HepG2 (cell line): ENCODE results near the gene NOP58. TPM values are rescaled to one million over a fixed set of nuclear protein-coding genes. Genes with fewer than 3 reads are reported as not detected.
A peak's percentile ranks its signal among the peaks of the same experiment; 100 is the strongest.

ENCODE experiments used
- FOXO1 ChIP-seq: sonication (generic); formaldehyde crosslinking; IDR thresholded peaks from 2 replicates; pipeline ENCODE4 v1.4.0; 2020; ENCODE audit warnings: missing genetic modification reagents
- SNAI1 ChIP-seq: sonication (generic); formaldehyde crosslinking; IDR thresholded peaks from 2 replicates; pipeline ENCODE4 v1.5.0; 2020; ENCODE audit warnings: mild to moderate bottlenecking, missing genetic modification reagents, borderline replicate concordance
- XRCC5 ChIP-seq: fragments of 200-400 bp; formaldehyde crosslinking; optimal IDR thresholded peaks from 2 replicates; pipeline ENCODE3; 2017; ENCODE audit warnings: mild to moderate bottlenecking, low read length
- ZMYM3 ChIP-seq: sonication (generic); formaldehyde crosslinking; IDR thresholded peaks from 2 replicates; pipeline ENCODE4 v1.5.1; 2020; ENCODE audit warnings: mild to moderate bottlenecking, missing genetic modification reagents
- ZNF335 ChIP-seq: sonication (generic); formaldehyde crosslinking; IDR thresholded peaks from 2 replicates; pipeline ENCODE4 v1.4.0; 2020; ENCODE audit warnings: missing genetic modification reagents
- ZNF577 ChIP-seq: sonication (generic); formaldehyde crosslinking; IDR thresholded peaks from 2 replicates; pipeline ENCODE4 v1.4.0; 2020; ENCODE audit warnings: mild to moderate bottlenecking, low read depth, missing genetic modification reagents, borderline replicate concordance
- ZNF678 ChIP-seq: sonication (generic); formaldehyde crosslinking; IDR thresholded peaks from 2 replicates; pipeline ENCODE4 v1.4.0; 2020; ENCODE audit warnings: mild to moderate bottlenecking, missing genetic modification reagents
- ZNF75D ChIP-seq: sonication (generic); formaldehyde crosslinking; IDR thresholded peaks from 2 replicates; pipeline ENCODE4 v1.8.1; 2023; ENCODE audit warnings: missing genetic modification reagents, mild to moderate bottlenecking, borderline replicate concordance
- ZNF879 ChIP-seq: sonication (generic); formaldehyde crosslinking; IDR thresholded peaks from 2 replicates; pipeline ENCODE4 v1.8.1; 2023; ENCODE audit warnings: missing genetic modification reagents
- ZSCAN9 ChIP-seq: IDR thresholded peaks from 2 replicates; pipeline ENCODE4 v1.6.1; 2016; ENCODE audit warnings: borderline replicate concordance
- polyA plus RNA-seq, 8 experiments: library from polyadenylated mRNA; depleted of rRNA in 3 of 8; stranded (reverse) in 7 of 8; unstranded in 1 of 8; fragments of >200 nt; fragmentation: Illumina TruSeq in 4 of 8; extraction: Trizol in 4 of 8; gene quantifications; 2 replicates each; pipeline versions ENCODE4 v1.2.1 to v1.2.3, GENCODE V29; 2011 to 2016; ENCODE audit warnings: low read depth in 4 of 8, missing spikeins in 1 of 8, mixed read lengths in 1 of 8; ENCODE audit not compliant: insufficient read depth in 1 of 8
- total RNA-seq, 5 experiments: library from RNA; depleted of rRNA; stranded (reverse); fragments of >200 nt; fragmentation: Illumina TruSeq; extraction: Trizol; gene quantifications; 2 replicates each; pipeline ENCODE4 v1.2.3, GENCODE V29; 2016; ENCODE audit warnings: low read depth in 1 of 5
- TF ChIP-seq, protein P1 (sequence below): sonication (generic); formaldehyde crosslinking; IDR thresholded peaks from 2 replicates; pipeline ENCODE4 v1.4.0; 2020; ENCODE audit warnings: missing genetic modification reagents
- TF ChIP-seq, protein P2 (sequence below): sonication (generic); formaldehyde crosslinking; IDR thresholded peaks from 2 replicates; pipeline ENCODE4 v1.4.0; 2020; ENCODE audit warnings: missing genetic modification reagents
- TF ChIP-seq, protein P3 (sequence below), 2 experiments: fragments of 450-650 bp in 1 of 2; sonication (generic) in 1 of 2; formaldehyde crosslinking; IDR thresholded peaks; 2 replicates each; pipeline versions ENCODE4 v1.5.0 to v1.8.0; 2020 to 2022; ENCODE audit warnings: mild to moderate bottlenecking in 1 of 2, missing genetic modification reagents in 1 of 2
- TF ChIP-seq, protein P4 (sequence below): IDR thresholded peaks from 2 replicates; pipeline ENCODE4 v1.6.1; 2016
- TF ChIP-seq, protein P5 (sequence below): sonication (generic); formaldehyde crosslinking; IDR thresholded peaks from 2 replicates; pipeline ENCODE4 v1.8.1; 2023; ENCODE audit warnings: mild to moderate bottlenecking, moderate library complexity, missing genetic modification reagents
- TF ChIP-seq, protein P6 (sequence below): sonication (generic); formaldehyde crosslinking; IDR thresholded peaks from 2 replicates; pipeline ENCODE4 v1.4.0; 2020; ENCODE audit warnings: missing genetic modification reagents

Gene NOP58
- total and polyA plus RNA-seq, 2 of the 13 experiments (the other 11 are each of a cell fraction or from before 2014, with no cell fraction given) = 74.9 to 203 TPM

DNA sequence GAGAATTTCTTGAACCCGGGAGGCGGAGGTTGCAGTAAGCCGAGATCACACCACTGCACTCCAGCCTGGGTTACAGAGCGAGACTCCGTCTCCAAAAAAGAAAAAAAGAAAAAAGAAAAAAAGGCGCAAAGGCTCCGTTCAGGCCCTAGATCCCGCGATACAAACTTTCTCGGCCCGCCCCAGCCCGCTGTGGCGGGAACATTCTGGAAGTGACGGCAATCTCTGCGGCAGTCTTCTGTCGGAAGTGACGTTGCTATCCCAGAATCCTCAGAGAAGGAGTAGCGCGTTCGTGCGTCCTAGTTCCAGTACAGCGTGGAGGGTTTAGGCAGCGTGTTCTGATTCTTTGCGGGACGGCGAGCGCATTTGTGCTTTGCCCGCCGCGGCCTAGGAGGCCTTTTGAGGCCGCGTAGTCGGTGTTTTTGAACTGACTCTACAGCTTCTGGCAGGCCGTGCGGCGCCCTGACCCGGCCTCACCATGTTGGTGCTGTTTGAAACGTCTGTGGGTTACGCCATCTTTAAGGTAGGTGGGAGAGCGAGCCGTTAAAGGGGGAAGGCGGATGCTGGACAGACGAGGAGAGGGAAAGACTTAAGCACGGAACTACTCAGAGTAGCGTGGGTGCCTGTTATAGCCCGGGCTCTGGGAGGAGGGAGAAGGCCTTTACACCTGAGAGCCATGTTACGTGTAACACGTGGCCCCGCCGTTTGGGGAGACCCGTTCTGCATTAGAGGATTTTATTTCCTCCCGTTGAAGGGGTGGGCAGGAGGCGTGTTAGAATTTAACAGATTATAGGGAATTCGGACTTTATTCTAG is at the start of gene NOP58 (continued):
- TF ChIP-seq, protein P1, sequence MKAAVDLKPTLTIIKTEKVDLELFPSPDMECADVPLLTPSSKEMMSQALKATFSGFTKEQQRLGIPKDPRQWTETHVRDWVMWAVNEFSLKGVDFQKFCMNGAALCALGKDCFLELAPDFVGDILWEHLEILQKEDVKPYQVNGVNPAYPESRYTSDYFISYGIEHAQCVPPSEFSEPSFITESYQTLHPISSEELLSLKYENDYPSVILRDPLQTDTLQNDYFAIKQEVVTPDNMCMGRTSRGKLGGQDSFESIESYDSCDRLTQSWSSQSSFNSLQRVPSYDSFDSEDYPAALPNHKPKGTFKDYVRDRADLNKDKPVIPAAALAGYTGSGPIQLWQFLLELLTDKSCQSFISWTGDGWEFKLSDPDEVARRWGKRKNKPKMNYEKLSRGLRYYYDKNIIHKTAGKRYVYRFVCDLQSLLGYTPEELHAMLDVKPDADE (CRISPR knock-in tag) = no peak; the same call in 1 of the 2 replicates
- TF ChIP-seq ZNF75D = peak; percentile 74; the same call in 1 of the 2 replicates
- TF ChIP-seq, protein P2, sequence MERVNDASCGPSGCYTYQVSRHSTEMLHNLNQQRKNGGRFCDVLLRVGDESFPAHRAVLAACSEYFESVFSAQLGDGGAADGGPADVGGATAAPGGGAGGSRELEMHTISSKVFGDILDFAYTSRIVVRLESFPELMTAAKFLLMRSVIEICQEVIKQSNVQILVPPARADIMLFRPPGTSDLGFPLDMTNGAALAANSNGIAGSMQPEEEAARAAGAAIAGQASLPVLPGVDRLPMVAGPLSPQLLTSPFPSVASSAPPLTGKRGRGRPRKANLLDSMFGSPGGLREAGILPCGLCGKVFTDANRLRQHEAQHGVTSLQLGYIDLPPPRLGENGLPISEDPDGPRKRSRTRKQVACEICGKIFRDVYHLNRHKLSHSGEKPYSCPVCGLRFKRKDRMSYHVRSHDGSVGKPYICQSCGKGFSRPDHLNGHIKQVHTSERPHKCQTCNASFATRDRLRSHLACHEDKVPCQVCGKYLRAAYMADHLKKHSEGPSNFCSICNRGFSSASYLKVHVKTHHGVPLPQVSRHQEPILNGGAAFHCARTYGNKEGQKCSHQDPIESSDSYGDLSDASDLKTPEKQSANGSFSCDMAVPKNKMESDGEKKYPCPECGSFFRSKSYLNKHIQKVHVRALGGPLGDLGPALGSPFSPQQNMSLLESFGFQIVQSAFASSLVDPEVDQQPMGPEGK (CRISPR knock-in tag) = peak; percentile 16; the same call in 1 of the 2 replicates
- TF ChIP-seq, protein P3, sequence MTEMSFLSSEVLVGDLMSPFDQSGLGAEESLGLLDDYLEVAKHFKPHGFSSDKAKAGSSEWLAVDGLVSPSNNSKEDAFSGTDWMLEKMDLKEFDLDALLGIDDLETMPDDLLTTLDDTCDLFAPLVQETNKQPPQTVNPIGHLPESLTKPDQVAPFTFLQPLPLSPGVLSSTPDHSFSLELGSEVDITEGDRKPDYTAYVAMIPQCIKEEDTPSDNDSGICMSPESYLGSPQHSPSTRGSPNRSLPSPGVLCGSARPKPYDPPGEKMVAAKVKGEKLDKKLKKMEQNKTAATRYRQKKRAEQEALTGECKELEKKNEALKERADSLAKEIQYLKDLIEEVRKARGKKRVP (CRISPR knock-in tag; IDR thresholded peaks at IDR 0.05) = peak in 1 of 2 experiments; percentile 80; a peak in 2 of 4 replicates
- TF ChIP-seq SNAI1 (CRISPR knock-in tag) = peak; percentile 83; the same call in 1 of the 2 replicates
- TF ChIP-seq FOXO1 (CRISPR knock-in tag) = peak; percentile 47; the same call in 1 of the 2 replicates
- peak; percentile 43 for TF ChIP-seq XRCC5
- TF ChIP-seq ZSCAN9 (CRISPR knock-in tag) = peak; percentile 80
- no peak for TF ChIP-seq ZNF577 (CRISPR knock-in tag)
- TF ChIP-seq ZMYM3 = no peak
- TF ChIP-seq, protein P4, sequence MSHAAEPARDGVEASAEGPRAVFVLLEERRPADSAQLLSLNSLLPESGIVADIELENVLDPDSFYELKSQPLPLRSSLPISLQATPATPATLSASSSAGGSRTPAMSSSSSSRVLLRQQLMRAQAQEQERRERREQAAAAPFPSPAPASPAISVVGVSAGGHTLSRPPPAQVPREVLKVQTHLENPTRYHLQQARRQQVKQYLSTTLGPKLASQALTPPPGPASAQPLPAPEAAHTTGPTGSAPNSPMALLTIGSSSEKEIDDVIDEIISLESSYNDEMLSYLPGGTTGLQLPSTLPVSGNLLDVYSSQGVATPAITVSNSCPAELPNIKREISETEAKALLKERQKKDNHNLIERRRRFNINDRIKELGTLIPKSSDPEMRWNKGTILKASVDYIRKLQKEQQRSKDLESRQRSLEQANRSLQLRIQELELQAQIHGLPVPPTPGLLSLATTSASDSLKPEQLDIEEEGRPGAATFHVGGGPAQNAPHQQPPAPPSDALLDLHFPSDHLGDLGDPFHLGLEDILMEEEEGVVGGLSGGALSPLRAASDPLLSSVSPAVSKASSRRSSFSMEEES = peak; percentile 42
- TF ChIP-seq, protein P5, sequence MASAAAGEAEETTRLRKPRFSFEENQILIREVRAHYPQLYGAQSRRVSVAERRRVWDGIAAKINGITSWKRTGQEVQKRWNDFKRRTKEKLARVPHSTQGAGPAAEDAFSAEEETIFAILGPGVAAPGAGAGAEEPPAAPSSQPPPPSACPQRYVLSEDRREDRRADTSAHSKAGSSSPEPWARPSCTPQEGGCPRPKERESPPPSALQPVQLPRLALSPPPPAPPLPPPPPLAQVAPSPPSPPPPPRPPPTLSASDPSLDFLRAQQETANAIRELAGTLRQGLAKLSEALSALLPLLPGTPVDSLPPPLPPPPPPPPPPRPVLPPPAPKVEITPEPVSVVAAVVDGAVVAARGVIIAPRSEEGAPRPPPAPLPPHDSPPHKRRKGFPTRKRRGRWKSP (CRISPR knock-in tag) = peak; percentile 87; the same call in 1 of the 2 replicates
- TF ChIP-seq ZNF335 = peak; percentile 63; the same call in 1 of the 2 replicates
- TF ChIP-seq ZNF879 (CRISPR knock-in tag) = peak; percentile 93
- TF ChIP-seq, protein P6, sequence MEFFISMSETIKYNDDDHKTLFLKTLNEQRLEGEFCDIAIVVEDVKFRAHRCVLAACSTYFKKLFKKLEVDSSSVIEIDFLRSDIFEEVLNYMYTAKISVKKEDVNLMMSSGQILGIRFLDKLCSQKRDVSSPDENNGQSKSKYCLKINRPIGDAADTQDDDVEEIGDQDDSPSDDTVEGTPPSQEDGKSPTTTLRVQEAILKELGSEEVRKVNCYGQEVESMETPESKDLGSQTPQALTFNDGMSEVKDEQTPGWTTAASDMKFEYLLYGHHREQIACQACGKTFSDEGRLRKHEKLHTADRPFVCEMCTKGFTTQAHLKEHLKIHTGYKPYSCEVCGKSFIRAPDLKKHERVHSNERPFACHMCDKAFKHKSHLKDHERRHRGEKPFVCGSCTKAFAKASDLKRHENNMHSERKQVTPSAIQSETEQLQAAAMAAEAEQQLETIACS (CRISPR knock-in tag) = no peak
- 0 out of 2 replicates have a peak, but pooled peaks have one; percentile 54 for TF ChIP-seq ZNF678 (CRISPR knock-in tag)
